Measurements from ENCODE around the gene SPINK14.
A peak's percentile ranks its signal among the peaks of the same experiment; 100 is the strongest.

Gene SPINK14

GRCh38 chr5:148168246-148168645 lies at the start of gene SPINK14:
Gene SPINK14, plus strand, starts transcription at chr5:148168546. Its CDS starts 1,187 bp downstream, at chr5:148169733.
- DNase-seq = no peak

- DNase-seq = no peak
Observed at GRCh38 chr5:148120317-148120716, 48.0 kb upstream of the SPINK14 start.

GRCh38 chr5:148125641-148126040 lies 42.7 kb upstream of the SPINK14 start:
- no peak for DNase-seq

- no peak for DNase-seq
Observed at GRCh38 chr5:148135091-148136048, 33.0 kb upstream of the SPINK14 start.

GRCh38 chr5:148140846-148141245 lies 27.5 kb upstream of the SPINK14 start:
- DNase-seq = no peak

- DNase-seq = no peak
Observed at GRCh38 chr5:148141645-148142044, 26.7 kb upstream of the SPINK14 start.

GRCh38 chr5:148145916-148146315 lies 22.4 kb upstream of the SPINK14 start:
- DNase-seq = no peak

- DNase-seq = no peak
Observed at GRCh38 chr5:148146487-148146886, 21.9 kb upstream of the SPINK14 start.

GRCh38 chr5:148147415-148147814 lies 20.9 kb upstream of the SPINK14 start:
- no peak for DNase-seq

GRCh38 chr5:148151872-148152271 lies 16.5 kb upstream of the SPINK14 start:
- DNase-seq = no peak

- DNase-seq = no peak
Observed at GRCh38 chr5:148152781-148153180, 15.6 kb upstream of the SPINK14 start.

GRCh38 chr5:148156609-148157008 lies 11.7 kb upstream of the SPINK14 start:
- DNase-seq = no peak

- DNase-seq = no peak
Observed at GRCh38 chr5:148162038-148162437, 6.3 kb upstream of the SPINK14 start.

GRCh38 chr5:148163345-148163744 lies 5.0 kb upstream of the SPINK14 start:
- DNase-seq = no peak

- DNase-seq = no peak
Observed at GRCh38 chr5:148166550-148167283, 1.6 kb upstream of the SPINK14 start.

GRCh38 chr5:148172377-148172776 lies 4.0 kb downstream of the SPINK14 start:
- DNase-seq = no peak

- DNase-seq = no peak
Observed at GRCh38 chr5:148176480-148176879, 8.1 kb downstream of the SPINK14 start.

- DNase-seq = no peak
Observed at GRCh38 chr5:148177207-148177606, 8.9 kb downstream of the SPINK14 start.

- peak; percentile 57 to 71 for DNase-seq
Observed at GRCh38 chr5:148179234-148179824, 11.0 kb downstream of the SPINK14 start.

GRCh38 chr5:148186248-148187003 lies 18.1 kb downstream of the SPINK14 start:
- no peak for DNase-seq

GRCh38 chr5:148191010-148191409 lies 22.7 kb downstream of the SPINK14 start:
- DNase-seq = no peak

- DNase-seq = no peak
Observed at GRCh38 chr5:148193202-148193601, 24.9 kb downstream of the SPINK14 start.

- DNase-seq = no peak
Observed at GRCh38 chr5:148201151-148201550, 32.8 kb downstream of the SPINK14 start.

All from NCI-H526 (cell line).